SK-N-SH (cell line): Measurements from ENCODE around the gene SLC17A2. TPM values are rescaled to one million over a fixed set of nuclear protein-coding genes. Genes with fewer than 3 reads are reported as not detected.

Experiments used
- CTCF ChIA-PET: fragments of 300-600, 350-600 bp; formaldehyde crosslinking; extraction: SDS; loops from one replicate; lab custom pipeline; 2021; lab: Yijun Ruan, JAX
- POLR2A ChIA-PET: fragments of 350-600 bp; sonication (Branson Sonifier 250); formaldehyde crosslinking; extraction: SDS; loops from one replicate; lab custom pipeline; 2020; ENCODE audit warnings: antibody characterized with exemption, inconsistent platforms; lab: Yijun Ruan, JAX
- DNase-seq: peaks from one replicate; pipeline ENCODE4 v3.0.0; 2012
- H2AFZ ChIP-seq: fragments of 200-600 bp; sonication (generic); 2 replicates; pipeline ENCODE4 v1.8.1; 2016; ENCODE audit warnings: antibody characterized with exemption, mild to moderate bottlenecking, low read depth
- H3F3A ChIP-seq: fragments of 200-600 bp; sonication (generic); replicated peaks from 2 replicates; pipeline ENCODE3; 2016; ENCODE audit warnings: antibody characterized with exemption, mild to moderate bottlenecking; ENCODE audit not compliant: insufficient read depth
- H3K27ac ChIP-seq, 2 experiments: fragments of 200-500 bp in 1 of 2; fragments of 200-600 bp in 1 of 2; sonication (Bioruptor generic) in 1 of 2; sonication (generic), shearing (Covaris generic) in 1 of 2; 2 replicates each; pipeline versions ENCODE4 v1.5.1 to v1.6.1; 2014 to 2016; ENCODE audit warnings: low read depth in 2 of 2, inconsistent platforms in 1 of 2, low read length in 1 of 2, mild to moderate bottlenecking in 1 of 2, mixed read lengths in 1 of 2
- H3K27me3 ChIP-seq: fragments of 200-600 bp; sonication (generic), shearing (Covaris generic); 2 replicates; pipeline ENCODE4 v1.6.1; 2016; ENCODE audit warnings: mixed run types; ENCODE audit not compliant: insufficient read depth
- H3K36me3 ChIP-seq, 2 experiments: fragments of 200-500 bp in 1 of 2; fragments of 200-600 bp in 1 of 2; sonication (Bioruptor generic) in 1 of 2; sonication (generic) in 1 of 2; replicated peaks in 1 of 2; 2 replicates each; pipeline versions ENCODE3 to v1.5.1; 2014 to 2016; ENCODE audit warnings: low read length in 1 of 2, mild to moderate bottlenecking in 1 of 2; ENCODE audit not compliant: insufficient read depth in 2 of 2, control insufficient read depth in 1 of 2
- H3K4me1 ChIP-seq, 2 experiments: fragments of 200-500 bp in 1 of 2; fragments of 200-600 bp in 1 of 2; sonication (Bioruptor generic) in 1 of 2; sonication (generic), shearing (Covaris generic) in 1 of 2; 2 replicates each; pipeline versions ENCODE4 v1.5.1 to v1.6.1; 2014 to 2016; ENCODE audit warnings: low read depth in 1 of 2, low read length in 1 of 2, mixed run types in 1 of 2; ENCODE audit not compliant: insufficient read depth in 2 of 2, control insufficient read depth in 1 of 2
- H3K4me2 ChIP-seq: fragments of 200-600 bp; sonication (generic), shearing (Covaris generic); 2 replicates; pipeline ENCODE4 v1.6.1; 2017; ENCODE audit warnings: mixed run types
- H3K4me3 ChIP-seq, 2 experiments: fragments of 200-500 bp in 1 of 2; fragments of 200-600 bp in 1 of 2; sonication (Bioruptor generic) in 1 of 2; sonication (generic), shearing (Covaris generic) in 1 of 2; 2 replicates each; pipeline versions ENCODE4 v1.5.1 to v1.8.1; 2014 to 2016; ENCODE audit warnings: low read depth in 2 of 2, inconsistent platforms in 1 of 2, low read length in 1 of 2, mild to moderate bottlenecking in 1 of 2, mixed read lengths in 1 of 2, moderate library complexity in 1 of 2
- H3K79me2 ChIP-seq: fragments of 200-600 bp; sonication (generic); 2 replicates; pipeline ENCODE4 v1.8.1; 2017; ENCODE audit warnings: mild to moderate bottlenecking; ENCODE audit not compliant: insufficient read depth
- H3K9ac ChIP-seq: fragments of 200-600 bp; sonication (generic); 2 replicates; pipeline ENCODE4 v1.6.1; 2017; ENCODE audit warnings: mixed run types
- H3K9me2 ChIP-seq: fragments of 200-600 bp; sonication (generic); 2 replicates; pipeline ENCODE4 v1.6.1; 2017; ENCODE audit warnings: mixed run types
- H3K9me3 ChIP-seq: fragments of 200-600 bp; sonication (generic); 2 replicates; pipeline ENCODE4 v1.6.1; 2017; ENCODE audit warnings: mixed run types, mild to moderate bottlenecking, moderate library complexity
- H4K20me1 ChIP-seq: fragments of 200-600 bp; sonication (generic); 2 replicates; pipeline ENCODE4 v1.6.1; 2017; ENCODE audit warnings: mild to moderate bottlenecking, mixed run types; ENCODE audit not compliant: insufficient read depth
- CHD2 ChIP-seq: fragments of 150-350 bp; IDR thresholded peaks from 2 replicates; pipeline ENCODE4 v1.6.1; 2018; ENCODE audit warnings: low read length; ENCODE audit not compliant: partially characterized antibody
- CTCF ChIP-seq: fragments of 200-600 bp; sonication (generic); IDR thresholded peaks from 2 replicates; pipeline ENCODE4 v1.6.1; 2017; ENCODE audit warnings: antibody characterized with exemption, mild to moderate bottlenecking, moderate library complexity
- ELF1 ChIP-seq: IDR thresholded peaks from 2 replicates; pipeline ENCODE4 v1.4.0; 2012
- EP300 ChIP-seq, 2 experiments: IDR thresholded peaks; 2 replicates each; pipeline versions ENCODE4 v1.4.0 to v1.6.1; 2012; ENCODE audit warnings: borderline replicate concordance in 1 of 2, low read depth in 1 of 2, low read length in 1 of 2
- EZH2phosphoT487 ChIP-seq: fragments of 200-600 bp; sonication (generic); IDR thresholded peaks from 2 replicates; pipeline ENCODE4 v1.6.1; 2017; ENCODE audit warnings: low read depth, mixed run types, mild to moderate bottlenecking, antibody characterized with exemption, moderate library complexity, borderline replicate concordance
- FOXJ3 ChIP-seq: sonication (generic); formaldehyde crosslinking; IDR thresholded peaks from 2 replicates; pipeline ENCODE4 v1.5.1; 2020; ENCODE audit warnings: mild to moderate bottlenecking, missing genetic modification reagents
- FOXM1 ChIP-seq: IDR thresholded peaks from 2 replicates; pipeline ENCODE4 v1.4.0; 2012; ENCODE audit warnings: low read depth, mild to moderate bottlenecking
- GATA2 ChIP-seq: sonication (generic); formaldehyde crosslinking; IDR thresholded peaks from 2 replicates; pipeline ENCODE4 v1.5.0; 2020; ENCODE audit warnings: mild to moderate bottlenecking, missing genetic modification reagents
- JUND ChIP-seq: IDR thresholded peaks from 2 replicates; pipeline ENCODE4 v1.4.0; 2012
- MAX ChIP-seq: IDR thresholded peaks from 2 replicates; pipeline ENCODE4 v1.4.0; 2012; ENCODE audit warnings: low read depth
- MEF2A ChIP-seq: IDR thresholded peaks from 2 replicates; pipeline ENCODE4 v1.4.0; 2012; ENCODE audit warnings: low read depth, borderline replicate concordance
- MXI1 ChIP-seq: IDR thresholded peaks from 2 replicates; pipeline ENCODE4 v1.6.1; 2012; ENCODE audit warnings: mild to moderate bottlenecking, low read depth, low read length, improper control_type of control experiment
- NRF1 ChIP-seq: IDR thresholded peaks from 2 replicates; pipeline ENCODE4 v1.6.1; 2012; ENCODE audit warnings: low read depth, mild to moderate bottlenecking, low read length
- PBX3 ChIP-seq: IDR thresholded peaks from 2 replicates; pipeline ENCODE4; 2012
- POLR2AphosphoS5 ChIP-seq: IDR thresholded peaks from 2 replicates; pipeline ENCODE4 v1.6.1; 2012; ENCODE audit warnings: low read depth, low read length
- RAD21 ChIP-seq: IDR thresholded peaks from 2 replicates; pipeline ENCODE4 v1.6.1; 2012; ENCODE audit warnings: mild to moderate bottlenecking, low read length
- RFX5 ChIP-seq: IDR thresholded peaks from 2 replicates; pipeline ENCODE4 v1.6.1; 2012; ENCODE audit warnings: mild to moderate bottlenecking, improper control_type of control experiment, low read length
- SIN3A ChIP-seq: IDR thresholded peaks from 2 replicates; pipeline ENCODE4 v1.6.1; 2012; ENCODE audit warnings: low read depth, mild to moderate bottlenecking, low read length, moderate library complexity, borderline replicate concordance
- SMC3 ChIP-seq: IDR thresholded peaks from 2 replicates; pipeline ENCODE4 v1.6.1; 2012; ENCODE audit warnings: low read depth, low read length, improper control_type of control experiment
- USF1 ChIP-seq: IDR thresholded peaks from 2 replicates; pipeline ENCODE4 v1.4.0; 2012; ENCODE audit warnings: low read depth, borderline replicate concordance
- USF2 ChIP-seq: fragments of 150-350 bp; IDR thresholded peaks from 2 replicates; pipeline ENCODE4 v1.6.1; 2017; ENCODE audit warnings: antibody characterized with exemption, low read length, low read depth, borderline replicate concordance
- YY1 ChIP-seq: IDR thresholded peaks from 2 replicates; pipeline ENCODE4 v1.4.0; 2012; ENCODE audit warnings: low read depth, mild to moderate bottlenecking
- WGBS: methylation state at CpG from one replicate; pipeline ENCODE4 v1.1.6; 2017; ENCODE audit warnings: low lambda C conversion rate; 5-methylcytosine and 5-hydroxymethylcytosine counted together
- polyA plus RNA-seq, 3 experiments: library from polyadenylated mRNA; depleted of rRNA; stranded (reverse); fragments of >200 nt; gene quantifications; 2 replicates each; pipeline ENCODE4 v1.2.3, GENCODE V29; 2012

The SLC17A2 gene
- polyA plus RNA-seq, 1 of the 3 experiments (the other 2 are of a cell fraction), result not detected

- TF ChIP-seq EZH2phosphoT487, result no peak
- no peak for TF ChIP-seq ELF1
- no peak for TF ChIP-seq JUND
- no peak for TF ChIP-seq MAX
- TF ChIP-seq USF1, result no peak
- no peak for TF ChIP-seq MEF2A
- TF ChIP-seq USF2, result no peak
- no peak for TF ChIP-seq PBX3
These were observed 55.5 kb downstream of the SLC17A2 start (continued) for GRCh38 chr6:25874822-25875562.

- no peaks in the 10 kb centered on the region for H3K9me2 ChIP-seq
- TF ChIP-seq NRF1 (no peak), EP300 (IDR thresholded peaks at IDR 0.05; ENCODE audit: borderline replicate concordance in 1 of 2, low read depth in 1 of 2, low read length in 1 of 2) (no peak), POLR2AphosphoS5 (no peak), USF2 (no peak), RFX5 (no peak), JUND (no peak), MXI1 (no peak), EZH2phosphoT487 (no peak), FOXM1 (no peak), SMC3 (no peak), USF1 (no peak), FOXJ3 (no peak), CHD2 (no peak), RAD21 (no peak), YY1 (no peak), MAX (no peak), SIN3A (no peak), GATA2 (CRISPR knock-in tag) (no peak), CTCF (no peak)
- no peak within 1 kb of the TSS for H2AFZ ChIP-seq
- no peak for DNase-seq
- H3F3A ChIP-seq, result no peaks in the 10 kb centered on the region
- H3K79me2 ChIP-seq, result no peaks in the 10 kb centered on the region
- no peaks in the 10 kb centered on the region for H3K27me3 ChIP-seq
- H3K4me1 ChIP-seq, result no peaks in the 10 kb centered on the region
- WGBS, result 59% methylated on average over 3 of the region's 3 CpGs
- no peak within 1 kb of the TSS for H3K9ac ChIP-seq
- no peak within 1 kb of the TSS for H3K27ac ChIP-seq
- H3K9me3 ChIP-seq, result no peaks in the 10 kb centered on the region
- no peak within 1 kb of the TSS for H3K4me2 ChIP-seq
- H3K4me3 ChIP-seq, result no peak within 1 kb of the TSS
- ChIA-PET CTCF (interaction anchor here (0.8 kb wide), 1 partner anchor 153 kb away, joined by 3 read pairs; no protein-coding TSS in a partner anchor), POLR2A (no interaction called here)
- H4K20me1 ChIP-seq, result no peaks in the 10 kb centered on the region
- no peaks in the 10 kb centered on the region for H3K36me3 ChIP-seq
These were observed 56.4 kb downstream of the SLC17A2 start, which contains the start of gene SLC17A3 for GRCh38 chr6:25874118-25874517. SLC17A3 (minus strand) TSS chr6:25874243; CDS start chr6:25868387, 5,856 bp downstream.
